Astrocyte (in vitro differentiated cells and primary cell): ENCODE data around the gene IL1R1.

Experiments
- CTCF ChIP-seq: IDR thresholded peaks from 2 replicates; pipeline ENCODE4 v1.5.1; 2011; ENCODE audit warnings: low read depth, mild to moderate bottlenecking, inconsistent platforms, low read length, moderate library complexity; ENCODE audit not compliant: insufficient read depth
- EZH2 ChIP-seq: IDR thresholded peaks from 2 replicates; pipeline ENCODE4 v1.6.1; 2012; ENCODE audit warnings: mild to moderate bottlenecking, low read length, inconsistent platforms; ENCODE audit not compliant: insufficient read depth

DNA sequence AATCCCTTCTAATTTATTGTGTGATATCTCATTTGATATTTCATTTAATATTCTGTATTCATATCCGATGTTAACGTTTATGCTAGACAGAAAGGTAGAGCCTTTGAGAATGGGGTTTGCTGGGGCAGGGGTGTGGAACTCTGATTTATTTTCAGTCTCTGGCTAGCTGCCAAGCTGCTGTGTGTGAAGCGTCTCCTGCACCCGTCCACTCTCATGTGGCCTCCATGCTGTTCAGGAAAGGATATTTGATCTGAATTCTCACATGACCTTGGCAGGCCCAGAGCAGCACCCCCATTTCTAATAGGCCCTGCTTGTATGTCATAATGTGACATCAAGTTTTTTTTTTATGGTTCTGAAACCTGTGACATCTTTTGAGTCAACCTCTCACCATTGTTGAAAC, 1.6 kb downstream of the IL1R1 start:
- TF ChIP-seq CTCF (no peak), EZH2 (no peak)
